GM19240 (cell line): ENCODE results near the gene TRAF7.
"Not testable (repeated sequence)": the region's sequence is repeated elsewhere in the genome, so short reads cannot be mapped to it uniquely, and the experiment has no call there.

Experiments
- DNase-seq: peaks from one replicate; pipeline ENCODE4 v3.0.0; 2011; ENCODE audit warnings: low spot score; ENCODE audit not compliant: insufficient read length

Gene TRAF7

DNA sequence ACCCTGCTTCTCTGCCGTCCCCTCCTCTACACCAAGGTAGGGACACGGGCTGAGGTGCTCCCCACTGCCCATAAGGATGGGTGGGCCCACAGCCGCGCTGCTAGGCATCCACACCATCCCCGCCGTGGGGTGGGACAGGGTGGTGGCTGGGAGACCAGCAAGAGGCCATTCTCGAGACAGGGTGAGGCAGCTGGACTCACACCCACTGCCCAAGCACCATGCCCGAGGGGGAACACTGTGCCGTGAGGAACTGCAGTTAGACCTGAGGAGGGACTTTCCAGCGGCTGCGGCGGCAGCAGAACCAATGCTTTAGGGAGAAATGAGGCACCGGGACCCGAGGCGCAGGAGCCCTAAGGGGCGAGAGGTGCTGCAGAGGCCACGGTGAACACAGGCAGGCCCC lies 33.2 kb upstream of the TRAF7 start:
- no peak for DNase-seq

DNA sequence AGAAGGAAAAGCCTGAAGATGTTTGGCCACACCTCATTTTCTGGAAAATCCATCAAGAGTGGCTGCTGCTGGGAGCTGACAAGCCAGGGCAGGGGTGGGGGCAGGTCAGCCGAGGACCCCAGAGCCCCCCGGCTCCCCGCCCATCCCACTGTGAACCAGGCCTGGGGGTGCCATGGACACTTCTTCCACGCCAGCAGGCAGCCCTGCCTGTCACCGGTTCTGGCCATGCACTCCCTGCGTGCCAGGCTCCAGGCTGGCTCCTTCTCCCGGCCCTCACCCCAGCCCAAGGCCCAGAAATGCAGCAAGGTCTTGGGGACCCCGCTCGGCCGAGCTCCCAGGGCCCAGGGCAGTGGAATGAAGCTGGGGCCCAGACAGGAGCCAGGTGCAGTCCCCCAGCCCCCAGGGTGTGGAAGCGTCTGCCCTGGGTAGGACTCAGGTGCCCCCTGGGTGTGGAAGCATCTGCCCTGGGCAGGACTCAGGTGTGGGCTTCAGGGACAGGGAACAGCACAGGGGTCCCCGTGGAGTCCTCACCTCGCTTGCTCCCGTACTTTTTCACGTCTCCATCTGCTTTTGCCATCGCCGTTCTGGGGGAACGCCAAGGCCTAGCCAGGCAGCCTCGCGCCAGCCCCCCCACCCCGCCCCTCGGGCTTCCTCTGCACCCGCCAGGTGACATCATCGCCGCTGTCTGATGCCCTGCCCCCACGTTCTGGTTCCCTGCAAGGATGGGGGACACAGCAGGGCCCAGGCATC lies 32.5 kb upstream of the TRAF7 start:
- DNase-seq = not testable (repeated sequence)

DNA sequence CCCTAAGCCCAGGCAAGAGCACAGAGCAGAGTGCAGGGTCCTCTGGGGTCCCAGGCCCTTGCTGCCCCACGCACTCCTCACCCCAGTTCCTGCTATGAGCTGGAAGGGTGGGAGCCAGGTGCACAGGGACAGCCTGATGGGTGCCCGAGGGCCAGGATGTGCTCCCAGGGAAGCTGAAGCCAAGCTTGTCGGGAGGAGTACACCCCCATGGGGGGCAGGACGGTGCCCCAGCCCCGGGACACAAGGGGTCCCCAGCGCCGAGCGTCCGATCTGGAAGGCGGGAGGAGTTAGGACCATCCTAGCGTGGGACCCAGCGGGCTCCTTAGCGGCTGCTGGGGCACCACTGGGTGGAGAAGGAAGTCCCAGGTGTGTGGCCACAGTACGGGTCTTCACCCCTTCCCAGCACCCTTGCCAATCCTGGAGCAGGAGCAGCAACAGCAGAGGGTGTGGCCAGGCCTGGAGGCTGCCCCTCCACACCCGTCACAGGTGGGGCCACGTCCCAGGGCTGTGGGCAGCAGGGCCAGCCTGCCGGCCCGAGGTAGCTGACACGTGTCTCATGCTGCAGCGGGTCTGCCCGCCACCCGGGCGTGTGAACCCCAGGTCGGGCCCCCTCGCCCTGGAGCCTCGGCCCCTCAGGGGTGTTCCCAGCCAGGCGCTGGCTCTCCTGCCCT lies 31.7 kb upstream of the TRAF7 start:
- not testable (repeated sequence) for DNase-seq

DNA sequence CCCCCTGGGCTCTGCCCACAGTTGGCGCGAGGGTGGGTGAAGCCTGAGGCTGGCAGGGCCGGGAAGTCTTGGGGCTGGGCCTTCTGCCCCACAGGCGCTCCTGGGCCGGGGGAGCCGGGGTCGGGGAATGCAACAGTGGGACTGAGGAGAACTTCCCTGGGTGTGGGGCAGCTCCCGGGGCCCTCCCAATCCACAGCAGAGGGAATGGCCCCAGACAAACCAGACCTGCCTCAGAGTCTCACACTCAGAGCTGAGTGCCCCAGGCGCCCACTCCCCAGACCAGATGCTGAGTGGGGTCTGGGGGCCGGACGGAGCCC lies 31.2 kb upstream of the TRAF7 start:
- not testable (repeated sequence) for DNase-seq

DNA sequence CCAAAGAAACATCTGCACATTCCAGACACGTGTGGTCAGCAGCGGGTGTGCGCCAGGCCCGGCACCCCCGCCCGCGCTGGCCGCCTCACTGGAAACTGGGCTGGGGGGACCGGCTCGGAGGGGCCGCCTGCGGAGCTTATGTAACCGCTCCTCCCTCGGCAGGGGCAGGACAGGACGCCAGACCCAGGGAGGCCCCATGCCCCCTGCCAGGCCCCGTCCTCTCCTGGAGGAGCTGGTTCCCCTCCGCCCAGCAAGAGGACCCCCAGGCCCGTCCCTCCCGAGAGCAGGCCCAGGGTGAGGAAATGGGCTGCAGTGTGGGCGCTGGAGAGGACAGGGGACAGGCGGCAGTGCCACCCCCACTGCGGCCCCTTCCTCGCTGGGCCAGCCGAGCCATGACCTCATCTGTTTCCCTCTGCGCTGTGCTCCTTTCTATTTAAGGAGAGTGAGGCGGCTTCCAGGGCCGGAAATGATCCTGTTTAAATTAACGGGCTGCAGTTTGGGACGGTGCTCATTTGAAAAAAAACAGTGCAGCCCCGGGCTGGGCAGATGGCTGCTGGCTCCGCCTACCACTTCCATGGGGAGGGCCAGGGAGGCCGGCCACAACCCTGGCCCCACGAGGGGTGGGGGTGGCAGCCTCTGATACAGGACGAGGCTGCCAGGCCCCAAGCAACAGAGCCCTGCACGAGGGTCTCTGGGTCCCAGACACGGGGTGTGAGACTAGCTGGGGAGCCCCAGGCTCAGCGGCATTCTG lies 30.7 kb upstream of the TRAF7 start:
- not testable (repeated sequence) for DNase-seq

DNA sequence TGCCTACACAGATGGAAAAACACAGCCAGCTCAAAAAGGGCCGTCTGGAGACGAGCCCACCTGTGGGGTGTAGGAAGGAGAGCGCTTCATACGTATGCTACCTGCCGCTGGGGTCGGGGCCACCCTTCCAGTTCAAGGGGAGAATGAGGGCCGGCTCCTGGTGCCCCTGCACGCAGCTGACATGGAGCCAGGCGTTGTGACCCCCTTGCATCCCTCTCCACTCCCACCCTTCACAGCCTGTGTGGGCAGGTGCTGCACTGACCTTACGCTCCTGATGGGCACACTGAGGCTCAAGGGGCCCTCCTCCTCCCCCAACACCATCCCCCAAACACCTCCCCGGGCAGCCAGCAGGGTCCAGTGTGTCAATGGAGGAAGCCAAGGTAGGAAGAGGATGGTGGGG lies 30.0 kb upstream of the TRAF7 start:
- not testable (repeated sequence) for DNase-seq

DNA sequence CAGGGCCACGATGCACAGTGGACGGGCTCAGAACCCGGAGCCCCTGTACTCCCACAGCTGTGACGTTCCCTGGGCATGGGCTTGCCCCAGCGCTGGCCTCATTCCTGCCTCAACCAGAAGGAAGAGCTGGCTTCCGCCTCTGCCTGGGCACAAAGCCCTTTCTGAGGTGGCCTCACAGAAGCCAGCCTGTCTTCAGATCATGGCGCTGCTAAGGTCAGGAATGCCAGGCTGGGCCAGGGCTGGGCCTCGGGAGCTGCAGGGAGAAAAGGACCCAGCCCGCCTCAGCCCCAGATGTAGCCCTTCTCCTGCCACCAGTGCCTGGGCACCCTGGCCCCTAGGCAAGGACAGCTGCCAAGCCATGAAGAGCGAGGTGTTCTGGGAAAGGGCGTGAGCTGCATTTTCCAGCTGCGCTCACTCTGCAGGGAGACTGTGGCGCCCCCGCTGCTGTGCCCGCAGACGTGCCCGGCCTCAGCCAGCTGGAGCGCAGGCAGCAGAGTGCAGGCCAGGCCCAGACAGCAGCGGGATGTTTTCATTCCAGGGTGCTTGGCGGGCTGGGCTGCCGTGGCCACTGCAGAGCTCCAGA lies 29.3 kb upstream of the TRAF7 start:
- DNase-seq = not testable (repeated sequence)

DNA sequence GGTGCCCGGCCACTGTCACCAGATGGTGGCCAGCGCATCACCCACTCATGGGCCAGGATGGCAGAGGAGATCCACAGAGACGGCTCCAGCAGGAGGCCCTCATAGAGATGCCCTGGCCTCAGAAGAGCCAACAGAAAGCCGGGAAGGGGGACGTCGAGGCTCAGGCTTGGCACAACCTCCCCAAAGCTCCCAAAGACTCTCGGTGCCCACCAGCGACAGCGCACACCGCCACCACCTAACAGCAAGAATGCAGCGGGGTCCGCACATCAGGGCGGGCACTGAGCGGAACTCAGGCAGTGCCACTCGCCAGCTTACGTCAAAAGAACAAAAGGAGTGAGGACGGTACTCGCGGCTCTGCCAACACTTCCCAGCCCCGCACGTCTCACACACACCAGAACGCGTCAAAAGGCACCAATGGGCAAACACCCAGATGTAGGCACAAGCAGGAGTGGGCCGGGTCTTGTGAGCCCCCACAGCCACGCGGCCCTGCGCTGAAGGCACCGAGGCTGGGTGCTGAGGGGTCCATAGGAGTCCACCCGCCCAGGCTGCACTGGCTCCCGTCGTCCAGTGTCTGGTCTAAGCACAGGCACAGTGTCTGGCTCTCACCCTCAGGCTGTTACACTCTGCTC lies 28.5 kb upstream of the TRAF7 start:
- not testable (repeated sequence) for DNase-seq

DNA sequence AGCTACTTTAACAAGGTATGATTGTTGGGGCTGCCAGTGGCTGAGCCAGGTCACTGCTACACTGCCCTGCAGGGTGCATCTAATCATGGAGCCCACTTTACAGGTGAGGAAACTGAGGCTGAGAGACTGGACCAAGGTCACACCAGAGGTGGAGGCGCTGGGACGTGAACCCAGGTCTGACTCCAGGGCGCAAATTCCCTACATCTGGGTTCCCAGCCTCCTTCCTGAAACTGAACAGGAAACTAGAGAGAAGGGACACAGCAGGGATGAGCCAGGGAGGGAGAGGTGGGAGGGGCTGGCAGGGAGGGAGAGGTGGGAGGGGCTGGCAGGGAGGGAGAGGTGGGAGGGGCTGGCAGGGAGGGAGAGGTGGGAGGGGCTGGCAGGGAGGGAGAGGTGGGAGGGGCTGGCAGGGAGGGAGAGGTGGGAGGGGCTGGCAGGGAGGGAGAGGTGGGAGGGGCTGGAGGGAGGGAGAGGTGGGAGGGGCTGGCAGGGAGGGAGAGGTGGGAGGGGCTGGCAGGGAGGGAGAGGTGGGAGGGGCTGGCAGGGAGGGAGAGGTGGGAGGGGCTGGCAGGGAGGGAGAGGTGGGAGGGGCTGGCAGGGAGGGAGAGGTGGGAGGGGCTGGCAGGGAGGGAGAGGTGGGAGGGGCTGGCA lies 27.8 kb upstream of the TRAF7 start:
- DNase-seq = not testable (repeated sequence)

DNA sequence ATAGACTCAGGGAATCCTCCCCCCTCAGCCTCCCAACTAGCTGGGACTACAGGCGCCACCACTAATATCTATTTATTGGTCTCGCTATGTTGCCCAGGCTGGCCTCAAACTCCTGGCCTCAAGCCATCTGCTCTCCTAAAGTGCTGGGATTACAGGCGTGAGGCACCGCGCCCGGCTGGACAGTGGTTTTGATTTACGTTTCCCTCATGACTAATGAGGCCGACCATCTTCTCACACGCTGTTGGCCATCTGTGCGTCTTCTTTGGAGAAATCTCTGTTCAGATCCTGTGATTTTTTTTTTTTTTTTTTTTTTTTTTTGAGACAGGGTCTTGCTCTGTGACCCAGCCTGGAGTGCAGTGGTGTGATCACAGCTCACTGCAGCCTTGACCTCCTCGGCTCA lies 26.3 kb upstream of the TRAF7 start:
- DNase-seq = not testable (repeated sequence)

DNA sequence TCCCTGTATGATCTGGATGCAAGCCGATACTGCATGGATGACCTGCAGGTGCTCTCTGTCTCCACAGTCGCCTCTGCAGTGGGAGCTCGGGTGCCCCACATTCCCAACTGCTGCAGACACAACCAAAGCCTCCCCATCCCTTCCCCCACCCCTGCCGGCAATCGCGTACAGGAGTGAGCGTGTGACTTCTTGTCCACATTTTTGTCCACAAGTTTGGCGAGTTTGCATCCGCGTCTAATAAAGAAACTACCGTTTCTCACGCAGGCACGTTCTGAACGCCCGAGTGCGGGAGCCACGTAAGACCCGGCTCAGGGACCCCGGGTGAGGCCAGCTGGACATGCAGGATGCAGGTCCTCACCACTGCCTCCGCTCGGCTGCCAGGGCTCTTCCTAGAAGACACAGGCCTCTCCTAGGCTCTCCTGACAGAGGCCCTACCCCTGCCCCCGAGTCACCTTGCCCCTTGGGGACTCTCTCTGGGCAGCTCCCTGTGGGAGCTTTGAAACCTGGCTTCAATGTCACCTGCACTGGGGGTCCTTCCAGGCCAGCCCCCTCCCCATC lies 25.6 kb upstream of the TRAF7 start:
- DNase-seq = not testable (repeated sequence)

DNA sequence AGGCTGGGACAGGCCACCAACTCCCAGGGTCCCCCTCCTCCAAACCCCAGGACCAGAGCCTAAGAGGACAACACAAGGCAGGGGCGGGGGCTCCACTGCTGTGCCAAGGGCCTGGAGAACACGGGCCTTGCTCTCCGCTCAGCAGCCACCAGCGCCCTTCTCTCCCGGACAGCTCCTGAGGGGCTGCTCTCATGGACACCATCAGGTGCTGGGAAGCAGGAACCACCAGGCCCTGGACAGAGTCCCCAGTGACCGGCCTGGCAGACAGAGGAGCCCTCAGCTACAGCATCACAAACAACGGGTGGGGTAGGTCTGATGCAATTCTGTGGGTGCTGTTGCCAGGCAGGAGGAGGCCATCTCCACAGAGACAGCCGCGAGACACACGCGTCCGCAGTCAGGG lies 21.8 kb upstream of the TRAF7 start:
- DNase-seq = not testable (repeated sequence)

DNA sequence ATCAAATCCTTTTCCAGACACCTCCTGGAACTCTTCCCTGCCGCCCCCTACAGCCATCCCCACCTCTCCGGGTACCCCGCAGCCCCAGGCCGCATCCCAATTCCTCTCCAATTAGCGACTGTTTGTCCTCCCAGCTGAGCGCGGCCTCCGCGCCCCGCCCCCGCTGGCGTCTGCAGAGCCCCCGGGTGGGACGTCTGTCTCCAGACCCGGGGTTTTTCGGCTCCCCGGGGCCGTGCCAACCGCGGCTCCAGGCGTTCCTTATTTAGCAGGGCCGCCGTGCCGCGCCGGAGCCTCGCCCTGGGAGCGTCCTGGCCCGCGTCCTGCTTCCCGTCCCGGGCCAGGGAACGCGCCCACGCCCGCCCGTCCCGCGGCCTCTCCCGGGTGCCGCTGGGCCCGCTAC lies 20.5 kb upstream of the TRAF7 start:
- not testable (repeated sequence) for DNase-seq

DNA sequence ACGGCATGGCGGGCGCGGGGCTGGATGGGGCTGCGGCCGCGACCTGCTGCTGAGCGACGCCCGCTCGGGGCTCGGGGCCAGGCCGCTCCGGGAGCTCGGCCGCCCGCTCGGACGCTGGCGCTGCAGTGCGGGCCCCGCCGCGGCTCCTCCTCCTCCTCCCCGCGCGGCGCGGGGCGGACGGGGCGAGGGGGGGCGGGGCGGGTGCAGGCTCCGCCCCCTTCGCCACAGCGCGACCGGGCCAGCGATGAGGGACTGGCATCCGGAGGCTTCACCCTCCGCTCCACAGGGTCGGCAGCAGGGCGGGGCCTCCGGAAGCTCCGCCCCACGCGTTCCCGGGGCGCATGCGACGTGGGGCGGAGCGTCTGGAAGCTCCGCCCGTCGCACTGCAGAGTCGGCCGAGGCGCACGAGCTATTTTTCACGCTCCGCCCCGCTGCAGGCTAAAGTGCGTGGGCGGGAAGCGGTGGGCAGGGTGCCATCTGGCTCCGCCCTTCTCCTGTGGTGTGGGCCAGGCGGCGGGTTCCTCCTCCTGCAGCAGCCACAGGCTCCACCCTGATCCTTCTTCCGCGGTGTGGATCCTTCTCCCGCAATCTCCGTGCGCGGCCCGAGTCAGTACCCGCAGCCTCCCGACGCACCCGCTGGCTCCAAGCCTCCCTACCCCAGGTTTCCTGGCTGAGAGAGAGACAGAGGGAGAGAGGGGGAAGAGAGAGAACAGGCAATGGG lies 19.7 kb upstream of the TRAF7 start, which contains the start of gene PKD1:
TSS of gene PKD1 (minus strand) at position 129 of the 721 bp plus-strand sequence. CDS start 209 bp downstream, outside the sequence.
- not testable (repeated sequence) for DNase-seq

DNA sequence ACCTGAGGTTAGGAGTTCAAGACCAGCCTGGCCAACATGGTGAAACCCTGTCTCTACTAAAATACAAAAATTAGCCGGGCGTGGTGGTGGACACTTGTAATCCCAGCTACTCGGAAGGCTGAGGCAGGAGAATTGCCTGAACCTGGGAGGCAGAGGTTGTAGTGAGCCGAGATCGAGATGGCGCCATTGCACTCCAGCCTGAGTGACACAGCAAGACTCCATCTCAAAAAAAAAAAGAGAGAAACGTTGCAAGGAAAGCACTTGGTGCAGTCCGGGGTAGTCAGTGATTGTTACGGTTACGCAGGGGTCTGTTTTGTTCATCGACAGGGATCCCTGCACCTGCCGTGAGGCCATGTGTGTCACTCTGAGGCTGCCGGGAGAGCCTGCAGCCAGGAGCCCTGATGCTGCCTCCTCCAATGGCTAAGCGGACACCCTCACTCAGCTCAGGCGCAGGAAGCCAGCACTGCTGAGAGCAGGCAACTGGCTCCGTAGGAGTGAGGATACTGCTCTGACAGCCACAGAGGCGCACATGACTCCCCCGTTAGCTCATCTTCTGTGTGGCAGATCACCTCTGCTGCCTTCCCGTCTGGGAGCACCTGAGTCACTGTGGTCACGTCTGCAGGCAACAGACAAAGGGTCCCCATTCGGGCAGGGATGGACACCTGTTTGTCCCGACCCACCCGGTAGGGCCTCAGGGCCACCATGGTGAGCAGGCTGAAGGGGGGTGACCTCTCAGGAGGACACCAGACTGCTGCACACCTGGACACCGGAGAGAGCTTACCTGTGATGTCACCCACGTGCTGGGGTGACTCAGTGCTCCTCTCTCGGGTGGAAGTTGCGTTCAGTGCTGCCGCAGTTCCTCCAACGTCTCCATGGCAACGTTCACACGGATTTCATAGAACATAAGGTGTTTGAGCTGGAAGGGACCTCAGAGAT lies 12.4 kb upstream of the TRAF7 start:
- no peak for DNase-seq

DNA sequence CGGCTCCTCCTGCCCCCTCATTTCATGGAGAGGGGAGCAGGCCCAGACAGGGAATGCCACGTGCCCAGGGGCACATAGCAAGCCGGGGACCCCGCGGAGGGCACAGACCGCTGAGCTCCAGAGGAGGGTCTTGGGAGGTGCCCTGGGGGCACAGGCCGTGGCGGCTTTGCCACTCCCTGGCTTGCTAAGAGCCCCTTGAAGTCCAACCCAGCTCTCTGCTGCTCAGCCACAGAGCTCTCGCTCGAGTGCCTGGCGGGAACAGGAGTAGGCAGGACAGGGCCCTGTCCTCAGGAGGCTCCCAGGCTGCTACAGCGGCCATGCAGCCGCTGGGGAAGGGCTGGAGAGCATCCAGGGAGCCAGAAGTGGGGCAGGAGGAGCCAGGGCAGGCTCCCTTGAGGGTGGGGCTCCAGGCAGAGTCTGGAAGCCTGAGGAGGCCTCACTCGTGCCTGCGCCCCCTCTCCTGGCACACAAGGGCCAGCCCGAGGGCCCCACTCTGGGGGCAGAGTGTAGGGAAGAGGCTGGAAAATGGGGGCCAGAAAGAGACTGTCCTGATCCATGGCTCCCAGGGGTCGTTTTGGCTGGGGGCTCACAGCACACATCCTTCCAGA lies 11.6 kb upstream of the TRAF7 start:
- DNase-seq = no peak

DNA sequence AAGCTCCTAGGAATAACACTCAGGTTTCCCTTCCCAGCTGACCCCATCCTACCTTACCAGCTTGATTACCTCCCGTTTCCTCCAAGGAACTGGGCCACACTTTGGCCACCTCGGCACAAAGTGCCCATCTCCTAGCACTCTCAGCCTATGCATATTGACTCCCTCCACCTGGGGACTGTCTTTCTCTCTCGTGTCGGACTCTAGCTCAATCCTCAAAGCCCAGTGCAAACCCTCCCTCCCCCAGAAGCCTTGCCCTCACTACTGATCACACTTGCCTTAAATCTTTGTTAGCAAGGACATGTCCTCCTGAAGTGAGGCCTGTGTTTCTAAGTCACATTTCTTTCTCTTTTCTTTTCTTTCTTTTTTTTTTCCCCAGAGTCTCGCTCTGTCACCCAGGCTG lies 9.7 kb upstream of the TRAF7 start:
- no peak for DNase-seq

DNA sequence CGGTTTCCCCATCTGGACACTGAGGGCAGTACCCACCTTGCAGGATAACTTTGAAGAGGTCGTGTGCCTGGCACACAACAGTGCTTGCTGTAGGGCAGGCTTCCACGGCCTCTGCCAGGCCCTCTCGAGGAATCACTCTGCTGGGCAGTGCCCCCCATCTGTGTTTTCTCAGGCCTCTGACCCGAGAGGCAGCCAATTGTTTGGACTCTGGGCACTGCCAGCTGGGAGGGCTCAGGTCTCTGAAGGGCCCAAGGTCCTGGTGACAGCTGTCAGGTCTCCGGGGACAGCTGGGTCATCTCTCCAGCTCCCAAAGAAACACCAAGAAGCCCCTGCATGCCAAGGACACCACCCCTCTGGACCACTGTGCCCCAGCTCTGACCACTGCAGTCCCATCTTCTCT lies 8.2 kb upstream of the TRAF7 start:
- DNase-seq = no peak
